GM23248 (cell line): ENCODE results near the gene MRPS17. TPM values are rescaled to one million over a fixed set of nuclear protein-coding genes. Genes with fewer than 3 reads are reported as not detected.

Experiments used
- DNase-seq: peaks from one replicate; pipeline ENCODE4 v3.0.0-alpha.2; 2015
- H2AFZ ChIP-seq: fragments of 200-600 bp; sonication (generic); 2 replicates; pipeline ENCODE4 v1.6.1; 2016; ENCODE audit warnings: antibody characterized with exemption
- H3F3A ChIP-seq: fragments of 200-600 bp; sonication (generic); 2 replicates; pipeline ENCODE4 v1.6.1; 2016; ENCODE audit warnings: mild to moderate bottlenecking, antibody characterized with exemption, mixed run types; ENCODE audit not compliant: insufficient read depth
- H3K27ac ChIP-seq: fragments of 200-600 bp; sonication (generic); 2 replicates; pipeline ENCODE4 v1.5.1; 2016; ENCODE audit warnings: mild to moderate bottlenecking
- H3K27me3 ChIP-seq: fragments of 200-600 bp; sonication (generic); replicated peaks from 2 replicates; pipeline ENCODE4 v1.6.1; 2016; ENCODE audit warnings: mild to moderate bottlenecking; ENCODE audit not compliant: insufficient read depth
- H3K36me3 ChIP-seq: fragments of 200-600 bp; sonication (generic); 2 replicates; pipeline ENCODE4 v1.6.1; 2016; ENCODE audit warnings: low read depth, mild to moderate bottlenecking
- H3K4me1 ChIP-seq: fragments of 200-600 bp; sonication (generic); 2 replicates; pipeline ENCODE4 v1.6.1; 2016; ENCODE audit warnings: mild to moderate bottlenecking; ENCODE audit not compliant: insufficient read depth
- H3K4me2 ChIP-seq: fragments of 200-600 bp; sonication (generic); one replicate; pipeline ENCODE4 v1.6.1; 2016; ENCODE audit warnings: mild to moderate bottlenecking; ENCODE audit not compliant: unreplicated experiment
- H3K4me3 ChIP-seq: fragments of 200-600 bp; sonication (generic); 2 replicates; pipeline ENCODE4 v1.5.1; 2016; ENCODE audit warnings: mild to moderate bottlenecking
- H3K79me2 ChIP-seq: fragments of 200-600 bp; sonication (generic); 2 replicates; pipeline ENCODE4 v1.6.1; 2016; ENCODE audit warnings: mild to moderate bottlenecking; ENCODE audit not compliant: insufficient read depth
- H3K9ac ChIP-seq: fragments of 200-600 bp; sonication (generic); 2 replicates; pipeline ENCODE4 v1.6.1; 2016; ENCODE audit warnings: mild to moderate bottlenecking
- H3K9me2 ChIP-seq: fragments of 200-600 bp; sonication (generic); 2 replicates; pipeline ENCODE4 v1.6.1; 2016; ENCODE audit warnings: mixed run types, mild to moderate bottlenecking, moderate library complexity; ENCODE audit not compliant: insufficient read depth
- H3K9me3 ChIP-seq: fragments of 200-600 bp; sonication (generic); one replicate; pipeline ENCODE4 v1.6.1; 2017; ENCODE audit warnings: low read depth
- H4K20me1 ChIP-seq: fragments of 200-600 bp; sonication (generic); 2 replicates; pipeline ENCODE4 v1.6.0; 2016; ENCODE audit not compliant: insufficient read depth
- EZH2 ChIP-seq: fragments of 200-600 bp; sonication (generic); IDR thresholded peaks from 2 replicates; pipeline ENCODE4 v1.6.1; 2018; ENCODE audit warnings: antibody characterized with exemption, mild to moderate bottlenecking; ENCODE audit not compliant: insufficient read depth, poor library complexity, severe bottlenecking
- EZH2phosphoT487 ChIP-seq: fragments of 200-600 bp; sonication (generic); IDR thresholded peaks from 2 replicates; pipeline ENCODE4 v1.6.1; 2018; ENCODE audit warnings: antibody characterized with exemption, moderate library complexity, mild to moderate bottlenecking, low read depth; ENCODE audit not compliant: insufficient read depth
- WGBS, 2 experiments: methylation state at CpG; one replicate each; pipeline ENCODE4 v1.1.6; 2015 to 2017; ENCODE audit warnings: low lambda C conversion rate in 2 of 2, low coverage in 1 of 2; ENCODE audit errors: missing lambda C conversion rate in 2 of 2; 5-methylcytosine and 5-hydroxymethylcytosine counted together
- in situ Hi-C: fragments of 300-500 bp; cut with MboI; formaldehyde crosslinking; loops from 2 replicates; pipeline ENCODE4 v1.15.0; 2020
- polyA plus RNA-seq: library from polyadenylated mRNA; unstranded; fragments of >200 nt; fragmentation: Nextera tagmentation; extraction: Ambion mirVana; gene quantifications from 2 replicates; pipeline ENCODE4 v1.2.1, GENCODE V29; 2016
- total RNA-seq: library from RNA; depleted of rRNA; stranded (reverse); fragments of >200 nt; shearing (Covaris generic); gene quantifications from 2 replicates; pipeline ENCODE4 v1.2.3, GENCODE V29; 2014; rRNA removed

The MRPS17 gene
- total and polyA plus RNA-seq, 2 experiments from 2014 or later: 10.3 to 22.2 TPM

DNA sequence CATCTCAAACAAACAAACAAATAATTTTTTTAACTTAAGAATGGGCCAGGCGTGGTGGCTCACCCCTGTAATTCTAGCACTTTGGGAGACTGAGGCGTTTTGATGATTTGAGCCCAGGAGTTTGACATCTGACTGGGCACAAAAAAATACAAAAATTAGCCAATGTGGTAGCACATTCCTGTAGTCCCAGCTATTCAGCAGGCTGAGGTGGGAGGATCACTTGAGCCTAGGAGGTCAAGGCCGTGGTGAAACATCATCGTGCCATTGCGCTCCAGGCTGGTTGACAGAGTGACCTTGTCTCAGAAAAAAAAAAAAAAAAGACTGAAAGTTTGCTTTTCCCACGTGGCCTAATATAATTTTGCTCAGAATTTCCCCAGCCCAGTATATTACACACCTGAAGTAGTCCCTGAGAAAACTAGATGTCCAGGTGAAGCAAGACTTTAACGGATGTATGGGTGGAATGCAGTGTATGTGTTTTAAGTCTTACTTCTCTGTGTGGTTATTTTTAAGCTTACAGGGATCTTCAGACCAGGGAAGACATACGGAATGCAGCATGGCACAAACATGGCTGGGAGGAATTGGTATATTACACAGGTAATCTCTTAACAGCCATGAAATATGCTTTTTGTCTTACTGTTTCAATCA, 45.3 kb downstream of the MRPS17 start:
- H3K9ac ChIP-seq: no peak overlapping the region
- H3K79me2 ChIP-seq: no peaks in the 10 kb centered on the region
- 93 to 94% methylated on average over 8 of the region's 8 CpGs for WGBS, 2 experiments
- no peaks in the 10 kb centered on the region for H3K9me3 ChIP-seq
- no peaks in the 10 kb centered on the region for H3K9me2 ChIP-seq
- H3K4me3 ChIP-seq: no peak overlapping the region
- no peaks in the 10 kb centered on the region for H3F3A ChIP-seq
- no peak overlapping the region for H2AFZ ChIP-seq
- no peak overlapping the region for H3K27ac ChIP-seq
- no peaks in the 10 kb centered on the region for H3K27me3 ChIP-seq
- in situ Hi-C loops: no loop called here
- no peak for TF ChIP-seq EZH2
- TF ChIP-seq EZH2phosphoT487: no peak
- no peaks in the 10 kb centered on the region for H4K20me1 ChIP-seq
- 0 out of 2 replicates have a peak, but pooled peaks cover 6% of the 10 kb centered on the region for H3K36me3 ChIP-seq
- no peaks in the 10 kb centered on the region for H3K4me1 ChIP-seq
- DNase-seq: no peak
- no peak overlapping the region for H3K4me2 ChIP-seq

DNA sequence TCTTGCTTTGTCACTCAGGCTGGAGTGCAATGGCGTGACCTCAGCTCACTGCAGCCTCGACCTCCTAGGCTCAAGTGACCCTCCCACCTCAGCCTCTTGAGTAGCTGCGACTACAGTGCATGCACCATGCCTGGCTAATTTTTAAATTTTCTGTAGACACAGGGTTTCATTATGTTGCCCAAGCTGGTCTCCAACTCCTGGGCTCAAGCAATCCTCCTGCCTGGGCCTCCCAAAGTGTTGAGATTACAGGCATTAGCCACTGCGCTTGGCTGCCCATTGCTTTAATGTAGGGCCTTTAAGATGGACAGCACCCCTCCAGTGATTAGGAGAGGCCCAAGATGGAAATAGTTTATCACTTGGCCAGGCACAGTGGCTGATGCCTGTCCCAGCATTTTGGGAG, 52.1 kb downstream of the MRPS17 start:
- no peaks in the 10 kb centered on the region for H3K79me2 ChIP-seq
- WGBS, 2 experiments: 81 to 83% methylated on average over 4 of the region's 4 CpGs
- no peak for DNase-seq
- H3K27me3 ChIP-seq: no peaks in the 10 kb centered on the region
- H3K9ac ChIP-seq: no peak overlapping the region
- H2AFZ ChIP-seq: no peak overlapping the region
- no peak overlapping the region for H3K27ac ChIP-seq
- in situ Hi-C loops: no loop called here
- H3K4me1 ChIP-seq: 0 out of 2 replicates have a peak, but pooled peaks cover 6% of the 10 kb centered on the region
- TF ChIP-seq EZH2 (no peak), EZH2phosphoT487 (no peak)
- peaks cover 18% of the 10 kb centered on the region; the same call in 1 of the 2 replicates for H3F3A ChIP-seq
- H3K9me2 ChIP-seq: no peaks in the 10 kb centered on the region
- no peaks in the 10 kb centered on the region for H3K9me3 ChIP-seq
- no peaks in the 10 kb centered on the region for H4K20me1 ChIP-seq
- H3K36me3 ChIP-seq: no peaks in the 10 kb centered on the region
- H3K4me3 ChIP-seq: no peak overlapping the region
- H3K4me2 ChIP-seq: no peak overlapping the region

Other genes starting within 250 kb of the MRPS17 start
- not detected in 2 replicates for gene SEPTIN14, start 89.1 kb upstream of the MRPS17 start, total RNA-seq
- not detected in 2 replicates for gene SEPTIN14, start 89.1 kb upstream of the MRPS17 start, polyA plus RNA-seq
- 2.7 and 3.6 TPM in 2 replicates for gene ZNF713, start 64.4 kb upstream of the MRPS17 start, total RNA-seq
- gene ZNF713, start 64.4 kb upstream of the MRPS17 start, polyA plus RNA-seq: 0.37 and 1.2 TPM in 2 replicates
- gene NIPSNAP2, start 12.7 kb downstream of the MRPS17 start, total RNA-seq: 34.2 and 39.7 TPM in 2 replicates
- gene NIPSNAP2, start 12.7 kb downstream of the MRPS17 start, polyA plus RNA-seq: 44.9 and 49.5 TPM in 2 replicates
- gene PSPH, start 99.6 kb downstream of the MRPS17 start, total RNA-seq: 62.5 and 68.6 TPM in 2 replicates
- 34.5 and 39.1 TPM in 2 replicates for gene PSPH, start 99.6 kb downstream of the MRPS17 start, polyA plus RNA-seq
- 113 and 147 TPM in 2 replicates for gene CCT6A, start 99.9 kb downstream of the MRPS17 start, total RNA-seq
- gene CCT6A, start 99.9 kb downstream of the MRPS17 start, polyA plus RNA-seq: 137 and 148 TPM in 2 replicates
- gene SUMF2, start 112.4 kb downstream of the MRPS17 start, total RNA-seq: 186 and 206 TPM in 2 replicates
- gene SUMF2, start 112.4 kb downstream of the MRPS17 start, polyA plus RNA-seq: 188 and 200 TPM in 2 replicates
- gene PHKG1, start 141.1 kb downstream of the MRPS17 start, total RNA-seq: 0.32 and 1.3 TPM in 2 replicates
- gene PHKG1, start 141.1 kb downstream of the MRPS17 start, polyA plus RNA-seq: 0.41 TPM in 1 of 2 replicates, not detected in the other
- gene CHCHD2, start 154.6 kb downstream of the MRPS17 start, total RNA-seq: 307 and 392 TPM in 2 replicates
- gene CHCHD2, start 154.6 kb downstream of the MRPS17 start, polyA plus RNA-seq: 508 and 511 TPM in 2 replicates
- gene NUPR2, start 164.5 kb downstream of the MRPS17 start, total RNA-seq: not detected in 2 replicates
- gene NUPR2, start 164.5 kb downstream of the MRPS17 start, polyA plus RNA-seq: not detected in 2 replicates